ENCODE data around the gene KLF4. TPM values are rescaled to one million over a fixed set of nuclear protein-coding genes. Genes with fewer than 3 reads are reported as not detected.
A peak's percentile ranks its signal among the peaks of the same experiment; 100 is the strongest.

Gene KLF4
- total RNA-seq, 1 donor from 2014 or later, result 7.8 TPM

- peak; percentile 42 for DNase-seq (ENCODE audit: low read depth)
These were observed 1.0 kb downstream of the KLF4 start for GRCh38 chr9:107488375-107489143.

- DNase-seq (ENCODE audit: low read depth), result no peak
These were observed 1.8 kb downstream of the KLF4 start for GRCh38 chr9:107487521-107488374.

GRCh38 chr9:107486674-107487520 is 2.7 kb downstream of the KLF4 start:
- DNase-seq (ENCODE audit: low read depth), result no peak

GRCh38 chr9:107485458-107486043 is 4.0 kb downstream of the KLF4 start:
- DNase-seq (ENCODE audit: low read depth), result no peak

GRCh38 chr9:107484117-107484723 is 5.3 kb downstream of the KLF4 start:
- peak; percentile 84 for DNase-seq (ENCODE audit: low read depth)

GRCh38 chr9:107483666-107484065 is 5.9 kb downstream of the KLF4 start:
- no peak for DNase-seq (ENCODE audit: low read depth)

- DNase-seq (ENCODE audit: low read depth), result no peak
These were observed 8.5 kb downstream of the KLF4 start for GRCh38 chr9:107481035-107481434.

- DNase-seq (ENCODE audit: low read depth), result peak; percentile 33
These were observed 9.2 kb downstream of the KLF4 start for GRCh38 chr9:107480386-107480789.

- no peak for DNase-seq (ENCODE audit: low read depth)
These were observed 10.8 kb downstream of the KLF4 start for GRCh38 chr9:107478805-107479204.

GRCh38 chr9:107474124-107474523 is 15.4 kb downstream of the KLF4 start:
- DNase-seq (ENCODE audit: low read depth), result no peak

GRCh38 chr9:107472581-107473340 is 16.8 kb downstream of the KLF4 start:
- no peak for DNase-seq (ENCODE audit: low read depth)

GRCh38 chr9:107471552-107471951 is 18.0 kb downstream of the KLF4 start:
- no peak for DNase-seq (ENCODE audit: low read depth)

- DNase-seq (ENCODE audit: low read depth), result no peak
These were observed 22.2 kb downstream of the KLF4 start for GRCh38 chr9:107467416-107467815.

GRCh38 chr9:107466826-107467225 is 22.7 kb downstream of the KLF4 start:
- no peak for DNase-seq (ENCODE audit: low read depth)

GRCh38 chr9:107465467-107466451 is 23.8 kb downstream of the KLF4 start:
- DNase-seq (ENCODE audit: low read depth), result peak; percentile 46

- no peak for DNase-seq (ENCODE audit: low read depth)
These were observed 25.1 kb downstream of the KLF4 start for GRCh38 chr9:107464516-107464915.

GRCh38 chr9:107462691-107463090 is 26.9 kb downstream of the KLF4 start:
- DNase-seq (ENCODE audit: low read depth), result peak; percentile 44

- no peak for DNase-seq (ENCODE audit: low read depth)
These were observed 29.2 kb downstream of the KLF4 start for GRCh38 chr9:107460153-107461023.
